OCI-LY7 (cell line): ENCODE measurements around the gene SLCO2A1.

ENCODE experiments used
- CTCF ChIP-seq: fragments of 200-600 bp; sonication (generic); conservative IDR thresholded peaks from 2 replicates; pipeline ENCODE4 v1.5.1; 2014; ENCODE audit warnings: mild to moderate bottlenecking, antibody characterized with exemption, low read length, moderate library complexity, mixed read lengths
- EZH2phosphoT487 ChIP-seq: fragments of 200-600 bp; sonication (generic); IDR thresholded peaks from 2 replicates; pipeline ENCODE4 v1.6.1; 2018; ENCODE audit warnings: low read depth, borderline replicate concordance, mild to moderate bottlenecking, mixed run types, antibody characterized with exemption, low read length, moderate library complexity, mixed read lengths

DNA sequence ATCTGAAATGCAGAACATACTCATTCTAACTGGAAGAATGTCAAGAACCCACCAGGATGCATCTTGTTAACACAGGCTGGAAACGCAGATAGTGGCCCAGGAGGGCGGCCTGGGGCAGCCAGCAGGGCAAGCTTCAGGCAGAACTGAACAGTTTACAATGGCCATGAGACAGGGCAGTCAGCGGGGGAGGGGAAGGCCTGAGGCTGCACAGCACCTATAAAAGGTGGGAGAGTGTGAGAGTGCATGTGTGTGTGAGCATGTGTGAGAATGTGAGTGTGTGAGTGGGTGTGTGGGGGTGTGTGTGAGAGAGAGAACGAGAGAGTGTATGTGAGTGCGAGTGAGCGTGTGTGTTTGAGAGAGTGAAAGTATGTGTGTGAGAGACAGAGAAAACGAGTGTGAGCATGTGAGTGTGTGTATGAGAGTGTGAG lies 26.8 kb upstream of the SLCO2A1 start:
- TF ChIP-seq CTCF: no peak
- TF ChIP-seq EZH2phosphoT487: no peak
